Smooth muscle cell (in vitro differentiated cells): ENCODE measurements around the gene MAP3K14. TPM values are rescaled to one million over a fixed set of nuclear protein-coding genes. Genes with fewer than 3 reads are reported as not detected.

Source experiments
- DNase-seq: peaks from one replicate; lab custom pipeline; 2025; ENCODE audit not compliant: unreplicated experiment; lab: John Stamatoyannopoulos, UW
- H2AFZ ChIP-seq: fragments of 200-600 bp; sonication (generic); 2 replicates; pipeline ENCODE4 v1.6.0; 2016; ENCODE audit warnings: antibody characterized with exemption, low read depth, mild to moderate bottlenecking
- H3F3A ChIP-seq: fragments of 200-600 bp; sonication (generic); 2 replicates; pipeline ENCODE4 v1.6.0; 2017; ENCODE audit warnings: antibody characterized with exemption, low read depth
- H3K27ac ChIP-seq: fragments of 200-600 bp; sonication (generic); 2 replicates; pipeline ENCODE4 v1.5.1; 2016; ENCODE audit warnings: low read depth, mild to moderate bottlenecking
- H3K27me3 ChIP-seq: fragments of 200-600 bp; sonication (generic); 2 replicates; pipeline ENCODE4 v1.6.1; 2016; ENCODE audit warnings: low read depth, mild to moderate bottlenecking
- H3K36me3 ChIP-seq: fragments of 200-600 bp; sonication (generic); 2 replicates; pipeline ENCODE4 v1.5.1; 2016; ENCODE audit warnings: low read depth
- H3K4me1 ChIP-seq: fragments of 200-600 bp; sonication (generic); 2 replicates; pipeline ENCODE4 v1.5.1; 2016; ENCODE audit warnings: low read depth
- H3K4me2 ChIP-seq: fragments of 200-600 bp; sonication (generic); 2 replicates; pipeline ENCODE4 v1.6.0; 2016; ENCODE audit warnings: mild to moderate bottlenecking
- H3K4me3 ChIP-seq: fragments of 200-600 bp; sonication (generic); 2 replicates; pipeline ENCODE4 v1.5.1; 2016; ENCODE audit warnings: mild to moderate bottlenecking
- H3K79me2 ChIP-seq: fragments of 200-600 bp; sonication (generic); 2 replicates; pipeline ENCODE4 v1.6.0; 2016; ENCODE audit warnings: low read depth, mild to moderate bottlenecking
- H3K9ac ChIP-seq: fragments of 200-600 bp; sonication (generic); 2 replicates; pipeline ENCODE4 v1.6.0; 2016; ENCODE audit warnings: low read depth
- H3K9me3 ChIP-seq: fragments of 200-600 bp; sonication (generic); replicated peaks from 2 replicates; pipeline ENCODE4 v1.5.1; 2016; ENCODE audit warnings: low read depth
- H4K20me1 ChIP-seq: fragments of 200-600 bp; sonication (generic); 2 replicates; pipeline ENCODE4 v1.6.0; 2016; ENCODE audit warnings: low read depth
- WGBS: methylation state at CpG from one replicate; pipeline ENCODE4 v1.1.7; 2016; ENCODE audit warnings: low lambda C conversion rate; 5-methylcytosine and 5-hydroxymethylcytosine counted together
- polyA plus RNA-seq: library from polyadenylated mRNA; unstranded; fragments of >200 nt; fragmentation: Nextera tagmentation; extraction: Ambion mirVana; gene quantifications from 2 replicates; pipeline ENCODE4 v1.2.1, GENCODE V29; 2016
- total RNA-seq: library from RNA; depleted of rRNA; stranded (reverse); fragments of >200 nt; gene quantifications from 2 replicates; pipeline ENCODE4 v1.2.3, GENCODE V29; 2014
- TF ChIP-seq, protein P1 (sequence below): fragments of 200-600 bp; sonication (generic); IDR thresholded peaks from 2 replicates; pipeline ENCODE4 v1.5.1; 2017; ENCODE audit warnings: borderline replicate concordance, mild to moderate bottlenecking, antibody characterized with exemption; ENCODE audit not compliant: insufficient read depth, poor library complexity, severe bottlenecking

Gene MAP3K14
- total and polyA plus RNA-seq, 2 experiments from 2014 or later = 1.7 to 1.8 TPM

DNA sequence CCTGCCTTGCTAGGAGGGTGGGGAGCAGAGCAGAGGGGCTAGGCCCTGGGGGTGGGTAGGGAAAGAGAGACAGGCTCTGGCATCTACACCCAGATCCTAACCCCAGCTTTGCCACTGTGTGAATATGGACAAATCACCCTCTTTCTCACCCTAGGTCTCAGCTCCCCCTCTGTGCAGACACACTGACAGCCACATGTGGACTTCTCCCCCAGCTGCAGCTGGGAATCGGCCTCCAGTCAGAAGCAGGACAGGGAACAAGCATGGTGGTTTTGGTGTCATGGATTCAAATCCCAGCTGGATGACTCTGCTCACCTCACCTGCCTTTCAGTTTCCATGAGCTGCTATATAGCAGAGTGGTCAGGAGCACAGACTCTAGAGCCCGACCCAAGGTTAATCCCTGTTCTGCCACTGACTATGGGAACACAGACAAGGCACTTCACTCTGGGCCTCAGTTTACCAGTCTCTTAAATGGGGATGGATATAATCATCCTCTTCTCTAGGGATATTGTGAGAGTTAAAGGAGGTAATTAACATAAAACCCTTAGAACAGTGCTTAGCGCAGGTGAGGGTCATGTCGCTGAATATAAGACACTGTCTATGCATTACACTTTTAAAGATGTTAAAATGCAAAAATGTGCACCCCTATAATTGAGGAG lies 26.2 kb upstream of the MAP3K14 start:
- 98% methylated on average over 4 of the region's 4 CpGs for WGBS
- Histone ChIP-seq H3K36me3 (no peaks in the 10 kb centered on the region), H2AFZ (no peak overlapping the region), H4K20me1 (no peaks in the 10 kb centered on the region), H3F3A (peaks cover 23% of the 10 kb centered on the region), H3K4me3 (no peak overlapping the region), H3K9me3 (no peaks in the 10 kb centered on the region), H3K4me2 (no peak overlapping the region), H3K27ac (no peak overlapping the region), H3K4me1 (peaks cover 7% of the 10 kb centered on the region), H3K9ac (no peak overlapping the region), H3K79me2 (no peaks in the 10 kb centered on the region), H3K27me3 (no peaks in the 10 kb centered on the region)
- TF ChIP-seq, protein P1, sequence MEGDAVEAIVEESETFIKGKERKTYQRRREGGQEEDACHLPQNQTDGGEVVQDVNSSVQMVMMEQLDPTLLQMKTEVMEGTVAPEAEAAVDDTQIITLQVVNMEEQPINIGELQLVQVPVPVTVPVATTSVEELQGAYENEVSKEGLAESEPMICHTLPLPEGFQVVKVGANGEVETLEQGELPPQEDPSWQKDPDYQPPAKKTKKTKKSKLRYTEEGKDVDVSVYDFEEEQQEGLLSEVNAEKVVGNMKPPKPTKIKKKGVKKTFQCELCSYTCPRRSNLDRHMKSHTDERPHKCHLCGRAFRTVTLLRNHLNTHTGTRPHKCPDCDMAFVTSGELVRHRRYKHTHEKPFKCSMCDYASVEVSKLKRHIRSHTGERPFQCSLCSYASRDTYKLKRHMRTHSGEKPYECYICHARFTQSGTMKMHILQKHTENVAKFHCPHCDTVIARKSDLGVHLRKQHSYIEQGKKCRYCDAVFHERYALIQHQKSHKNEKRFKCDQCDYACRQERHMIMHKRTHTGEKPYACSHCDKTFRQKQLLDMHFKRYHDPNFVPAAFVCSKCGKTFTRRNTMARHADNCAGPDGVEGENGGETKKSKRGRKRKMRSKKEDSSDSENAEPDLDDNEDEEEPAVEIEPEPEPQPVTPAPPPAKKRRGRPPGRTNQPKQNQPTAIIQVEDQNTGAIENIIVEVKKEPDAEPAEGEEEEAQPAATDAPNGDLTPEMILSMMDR = no peak
- DNase-seq = no peak

DNA sequence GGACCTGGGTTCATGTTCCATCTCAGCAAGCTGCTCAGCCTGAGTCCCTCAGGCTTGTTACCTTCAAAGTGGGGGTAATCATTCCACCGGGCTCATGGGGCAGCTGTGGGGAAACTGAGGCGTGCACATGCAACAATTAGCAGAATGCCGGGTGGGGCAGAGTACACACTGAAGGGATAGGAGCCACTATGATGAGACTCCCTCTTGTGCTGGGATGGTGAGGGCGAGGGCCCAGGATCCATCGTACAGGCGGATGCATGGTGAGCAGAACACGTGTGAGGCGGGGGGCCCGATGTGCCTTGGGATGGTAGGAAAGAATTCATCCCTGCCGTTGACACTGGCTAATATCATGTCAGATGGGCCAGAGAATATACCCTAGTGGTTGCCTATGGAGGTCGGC lies 25.5 kb upstream of the MAP3K14 start:
- no peak overlapping the region for H3K27ac ChIP-seq
- H3K79me2 ChIP-seq = no peaks in the 10 kb centered on the region
- no peaks in the 10 kb centered on the region for H4K20me1 ChIP-seq
- H3K4me3 ChIP-seq = no peak overlapping the region
- no peak for DNase-seq
- 95% methylated on average over 11 of the region's 11 CpGs for WGBS
- H3K9ac ChIP-seq = no peak overlapping the region
- H3K27me3 ChIP-seq = no peaks in the 10 kb centered on the region
- H3K4me1 ChIP-seq = peaks cover 7% of the 10 kb centered on the region
- no peaks in the 10 kb centered on the region for H3K36me3 ChIP-seq
- H3K4me2 ChIP-seq = no peak overlapping the region
- no peaks in the 10 kb centered on the region for H3K9me3 ChIP-seq
- no peak overlapping the region for H2AFZ ChIP-seq
- H3F3A ChIP-seq = peaks cover 23% of the 10 kb centered on the region
- TF ChIP-seq, protein P1 = no peak

DNA sequence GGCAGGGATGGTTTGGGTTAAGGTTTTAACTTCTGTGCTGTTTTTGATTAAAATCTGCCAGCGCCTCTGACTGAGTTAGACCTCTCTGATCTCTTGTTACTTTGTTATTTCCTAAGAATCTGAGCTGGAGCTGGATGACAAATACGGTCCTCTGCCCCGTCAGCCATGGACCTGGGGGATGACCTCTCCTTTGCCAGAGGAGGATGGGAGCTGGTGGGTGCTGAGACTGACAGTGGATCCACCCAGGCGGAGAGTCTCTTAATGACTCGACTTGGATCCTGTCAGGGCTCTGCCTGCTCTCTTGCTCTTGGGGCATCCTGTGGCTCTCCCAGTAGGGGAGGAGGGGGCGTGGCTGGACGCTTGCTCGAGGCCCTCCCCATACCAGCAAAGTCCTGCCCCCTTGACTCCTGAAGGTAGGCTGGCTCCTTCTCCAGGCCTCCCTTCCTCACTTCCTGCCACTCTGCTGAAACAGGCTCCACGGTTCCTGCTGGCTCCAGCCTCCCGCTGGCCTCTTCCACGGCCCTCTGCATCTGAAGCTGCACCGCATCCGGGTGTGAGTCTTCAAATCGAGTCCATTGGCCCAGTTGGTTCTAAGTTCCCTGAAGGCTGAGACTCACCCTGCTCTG lies 24.8 kb upstream of the MAP3K14 start:
- WGBS = 13% methylated on average over 14 of the region's 14 CpGs
- Histone ChIP-seq H3K27me3 (no peaks in the 10 kb centered on the region), H3K9me3 (no peaks in the 10 kb centered on the region), H3K79me2 (no peaks in the 10 kb centered on the region), H2AFZ (peak overlapping the region; percentile 54), H3K36me3 (no peaks in the 10 kb centered on the region), H3F3A (peaks cover 23% of the 10 kb centered on the region), H3K27ac (no peak overlapping the region), H3K4me3 (no peak overlapping the region), H3K4me1 (peaks cover 7% of the 10 kb centered on the region), H4K20me1 (no peaks in the 10 kb centered on the region), H3K4me2 (peak overlapping the region; percentile 64), H3K9ac (no peak overlapping the region)
- peak; percentile 35 for DNase-seq
- TF ChIP-seq, protein P1 = no peak
